ENCODE results near the gene CHCHD6.

CHCHD6 gene

DNA sequence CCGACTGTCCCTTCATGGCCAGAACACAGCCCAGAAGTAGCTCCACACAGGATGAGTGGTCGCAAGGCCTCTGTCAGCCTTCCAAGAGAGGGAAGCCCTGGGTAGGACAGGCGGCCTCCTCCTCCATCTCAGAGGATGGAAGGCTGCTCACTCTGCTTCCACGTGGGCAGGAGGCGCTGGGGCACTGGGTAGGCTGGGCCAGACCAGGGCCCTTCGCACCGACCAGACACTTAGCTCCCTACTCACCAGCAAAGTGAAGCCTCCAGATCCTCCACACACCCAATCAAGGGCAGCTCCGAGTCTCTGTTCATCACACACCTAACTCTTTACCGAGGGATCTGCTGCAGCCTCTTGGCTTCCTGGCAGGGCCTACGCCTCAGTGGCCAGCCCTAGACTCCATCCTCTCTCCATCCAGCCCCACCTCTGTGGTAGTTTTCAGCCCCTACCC lies 254.6 kb downstream of the CHCHD6 start:
- no peak overlapping the region for H3K4me3 ChIP-seq (ENCODE audit: low read length)
- TF ChIP-seq, protein P1, sequence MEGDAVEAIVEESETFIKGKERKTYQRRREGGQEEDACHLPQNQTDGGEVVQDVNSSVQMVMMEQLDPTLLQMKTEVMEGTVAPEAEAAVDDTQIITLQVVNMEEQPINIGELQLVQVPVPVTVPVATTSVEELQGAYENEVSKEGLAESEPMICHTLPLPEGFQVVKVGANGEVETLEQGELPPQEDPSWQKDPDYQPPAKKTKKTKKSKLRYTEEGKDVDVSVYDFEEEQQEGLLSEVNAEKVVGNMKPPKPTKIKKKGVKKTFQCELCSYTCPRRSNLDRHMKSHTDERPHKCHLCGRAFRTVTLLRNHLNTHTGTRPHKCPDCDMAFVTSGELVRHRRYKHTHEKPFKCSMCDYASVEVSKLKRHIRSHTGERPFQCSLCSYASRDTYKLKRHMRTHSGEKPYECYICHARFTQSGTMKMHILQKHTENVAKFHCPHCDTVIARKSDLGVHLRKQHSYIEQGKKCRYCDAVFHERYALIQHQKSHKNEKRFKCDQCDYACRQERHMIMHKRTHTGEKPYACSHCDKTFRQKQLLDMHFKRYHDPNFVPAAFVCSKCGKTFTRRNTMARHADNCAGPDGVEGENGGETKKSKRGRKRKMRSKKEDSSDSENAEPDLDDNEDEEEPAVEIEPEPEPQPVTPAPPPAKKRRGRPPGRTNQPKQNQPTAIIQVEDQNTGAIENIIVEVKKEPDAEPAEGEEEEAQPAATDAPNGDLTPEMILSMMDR (conservative IDR thresholded peaks at IDR 0.05; ENCODE audit: low read length): no peak
- DNase-seq (ENCODE audit: low read depth): no peak

DNA sequence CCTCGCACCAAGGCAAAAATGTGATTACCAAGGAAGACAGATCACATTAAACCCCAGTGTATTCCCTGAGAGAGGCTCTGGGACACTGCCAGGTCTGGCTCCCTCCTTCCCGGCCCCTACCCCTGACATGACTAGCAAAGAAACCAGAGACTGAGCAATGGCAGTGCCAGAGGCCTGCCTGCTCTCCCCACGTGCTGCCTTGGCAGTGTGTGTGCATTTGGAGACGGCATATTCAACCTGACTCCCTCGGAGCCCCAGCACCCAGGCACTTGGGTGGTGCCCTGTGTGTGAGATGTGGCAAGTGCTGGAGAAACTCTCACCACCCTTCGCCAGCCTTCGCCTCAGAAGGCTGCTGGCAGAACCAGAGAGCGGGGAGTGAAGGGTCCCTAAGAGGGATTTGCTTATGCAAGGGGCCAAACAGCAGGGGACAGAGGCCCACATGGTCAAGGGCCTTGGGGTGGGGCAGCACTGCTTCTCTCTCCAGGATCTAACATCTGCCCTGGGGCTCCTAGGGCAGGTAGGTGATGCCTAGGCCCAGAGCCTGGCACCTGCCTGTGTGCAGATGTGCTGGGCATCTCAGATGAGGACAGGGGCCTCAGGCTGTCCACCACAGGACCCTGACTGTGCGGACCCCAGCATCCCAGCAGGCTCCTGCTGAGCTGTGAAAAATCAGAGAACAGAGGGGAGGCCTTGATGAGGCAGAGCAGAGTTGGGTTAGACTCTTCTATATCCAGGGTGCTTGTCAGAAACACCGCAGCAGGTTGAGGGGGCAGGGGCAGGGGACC lies 255.3 kb downstream of the CHCHD6 start:
- H3K4me3 ChIP-seq (ENCODE audit: low read length): no peak overlapping the region
- DNase-seq (ENCODE audit: low read depth): no peak
- TF ChIP-seq, protein P1 (conservative IDR thresholded peaks at IDR 0.05; ENCODE audit: low read length): no peak

DNA sequence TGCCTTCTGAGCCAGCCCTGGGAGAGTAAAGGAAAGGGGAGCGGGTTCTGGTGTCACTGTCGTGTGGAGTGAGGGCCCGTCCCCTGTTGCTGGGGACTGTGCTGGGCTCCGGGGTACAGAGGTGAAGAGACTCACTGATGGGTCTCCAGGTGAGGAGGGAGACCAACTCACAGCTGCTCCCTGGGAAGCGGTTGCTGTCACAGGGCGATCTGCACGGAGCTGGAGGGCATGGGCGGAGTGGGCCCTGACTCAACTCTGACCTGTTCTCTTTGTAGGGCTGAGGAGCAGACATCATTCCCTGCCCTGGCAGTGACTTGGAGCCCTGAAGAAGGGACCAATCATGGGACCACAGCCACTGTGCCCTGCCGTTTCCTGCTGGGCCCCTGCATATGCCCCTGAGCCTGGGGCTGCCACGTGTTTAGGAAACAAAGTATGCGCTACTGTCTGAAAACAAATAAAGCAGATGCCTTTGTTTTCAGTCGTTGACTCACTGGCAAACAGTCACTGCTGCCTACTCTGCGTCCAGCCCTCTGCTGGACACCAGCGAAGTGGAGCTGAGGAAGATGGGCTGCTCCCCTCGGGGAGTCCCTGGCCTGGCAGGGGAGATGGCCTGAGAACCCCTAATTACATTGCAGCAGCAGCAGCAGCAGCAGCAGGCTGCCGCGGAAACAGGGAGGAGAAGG lies 256.0 kb downstream of the CHCHD6 start:
- no peak overlapping the region for H3K4me3 ChIP-seq (ENCODE audit: low read length)
- TF ChIP-seq, protein P1 (conservative IDR thresholded peaks at IDR 0.05; ENCODE audit: low read length): peak; percentile 64
- peak; percentile 69 for DNase-seq (ENCODE audit: low read depth)

DNA sequence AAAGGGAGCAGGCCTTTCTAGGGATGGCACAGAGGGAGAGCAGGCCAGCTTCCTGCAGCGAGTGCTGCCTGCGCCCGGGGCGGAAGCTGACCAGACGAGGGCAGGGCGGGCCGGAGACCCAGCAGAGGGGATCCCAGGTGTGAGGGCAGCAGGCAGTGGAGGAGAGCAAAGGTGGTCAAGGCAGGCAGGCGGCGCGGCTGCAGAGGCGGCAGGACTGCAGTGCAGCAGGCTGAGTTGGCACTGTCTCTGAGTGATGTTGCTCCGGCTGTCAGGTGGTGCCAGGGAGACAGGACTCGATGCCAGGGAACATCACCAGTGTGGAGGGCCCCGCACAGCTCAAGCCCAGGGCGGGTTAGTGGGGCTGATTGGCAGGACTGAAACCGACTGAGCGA lies 256.6 kb downstream of the CHCHD6 start:
- TF ChIP-seq, protein P1 (conservative IDR thresholded peaks at IDR 0.05; ENCODE audit: low read length): no peak
- DNase-seq (ENCODE audit: low read depth): no peak
- H3K4me3 ChIP-seq (ENCODE audit: low read length): no peak overlapping the region

DNA sequence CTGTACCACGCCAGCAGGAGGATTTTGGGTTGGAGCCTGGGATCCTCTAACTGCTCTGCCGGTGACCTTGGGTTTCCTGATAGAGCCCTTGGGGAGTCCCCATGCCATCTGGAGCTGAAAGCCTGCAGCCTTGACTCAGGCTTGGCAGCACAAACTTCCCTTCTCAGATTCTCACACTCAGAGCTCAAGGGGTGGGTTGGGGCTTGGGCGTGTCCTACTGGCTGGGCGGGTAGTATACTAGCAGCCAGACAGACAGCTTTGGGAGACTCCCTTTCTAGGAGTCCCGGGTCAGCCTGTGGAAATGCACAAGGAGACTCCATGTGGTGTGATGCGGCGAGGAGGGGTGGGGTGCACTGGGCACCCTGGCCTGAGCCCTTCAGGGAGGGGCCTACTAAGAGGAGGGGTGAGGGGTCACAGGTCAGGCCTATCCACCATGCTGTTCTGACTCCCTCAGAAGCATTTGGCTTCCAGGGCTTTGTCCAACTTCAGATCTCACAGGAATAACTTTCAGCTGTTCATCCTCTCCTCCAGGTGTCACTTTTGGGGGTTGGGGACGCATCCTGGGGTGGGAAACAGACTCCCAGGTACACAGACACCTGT lies 257.3 kb downstream of the CHCHD6 start:
- TF ChIP-seq, protein P1 (conservative IDR thresholded peaks at IDR 0.05; ENCODE audit: low read length): no peak
- peak; percentile 87 for DNase-seq (ENCODE audit: low read depth)
- H3K4me3 ChIP-seq (ENCODE audit: low read length): no peak overlapping the region

DNA sequence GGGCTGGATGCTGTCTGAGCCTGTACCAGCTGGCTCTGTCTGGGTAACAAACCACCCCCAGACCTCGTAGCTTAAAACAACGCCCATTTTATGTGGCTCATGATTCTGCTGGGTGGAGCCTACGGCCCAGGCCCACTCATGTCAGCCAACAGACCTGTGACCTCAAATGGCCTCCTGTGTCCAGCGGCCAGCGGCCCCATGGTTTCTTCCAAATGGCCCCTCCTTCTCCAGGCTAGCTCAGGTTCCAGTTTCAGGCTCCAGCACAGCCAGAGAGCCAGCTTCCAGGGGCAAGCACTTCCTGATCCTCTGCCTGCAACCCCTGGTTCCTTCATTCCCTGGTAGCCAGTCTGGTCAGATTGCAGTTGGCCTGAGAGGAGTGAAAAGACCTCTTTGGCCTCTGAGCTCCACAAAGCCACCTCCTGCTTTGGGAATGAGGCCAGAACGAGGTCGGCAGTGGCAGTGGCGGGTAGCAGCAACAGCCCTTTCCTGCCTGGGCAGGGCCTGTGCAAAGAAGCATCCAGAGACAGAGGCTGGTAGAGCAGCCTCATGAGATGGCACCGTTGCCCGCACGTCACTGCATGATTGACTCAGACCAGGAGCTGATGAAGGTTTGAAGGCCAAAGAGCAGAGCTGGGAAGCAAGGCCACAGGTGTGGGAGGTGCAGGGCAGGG lies 257.9 kb downstream of the CHCHD6 start:
- H3K4me3 ChIP-seq (ENCODE audit: low read length): no peak overlapping the region
- TF ChIP-seq, protein P1 (conservative IDR thresholded peaks at IDR 0.05; ENCODE audit: low read length): no peak
- DNase-seq (ENCODE audit: low read depth): no peak
